T-cell (primary cell): ENCODE results near the gene SCTR. TPM values are rescaled to one million over a fixed set of nuclear protein-coding genes. Genes with fewer than 3 reads are reported as not detected.

Experiments used
- ATAC-seq, 4 experiments: fragments of 200-7000 bp in 3 of 4; fragments of 150-1000 bp in 1 of 4; cut with Tn5 transposase; replicated peaks in 1 of 4; 1 replicate in 3 of 4; 2 replicates in 1 of 4; pipeline ENCODE4 v1.10.0; 2021; ENCODE audit warnings: moderate library complexity in 3 of 4, mild to moderate bottlenecking in 2 of 4, moderate number of reproducible peaks in 1 of 4
- CTCF ChIA-PET, 2 donors: fragments of 300-600 bp; sonication (Branson Sonifier 250); formaldehyde crosslinking; loops; one replicate each; lab custom pipeline; 2022; ENCODE audit warnings: antibody characterized with exemption in 2 of 2; lab: Charles Lee
- POLR2A ChIA-PET, 2 donors: fragments of 300-600 bp; sonication (Branson Sonifier 250); formaldehyde crosslinking; loops; one replicate each; lab custom pipeline; 2022; ENCODE audit warnings: antibody characterized with exemption in 2 of 2; lab: Charles Lee
- DNase-seq, 35 experiments: peaks; one replicate each; pipeline versions ENCODE4 v3.0.0 to v3.0.0-alpha.2; 2013 to 2023
- H3K27ac ChIP-seq: one replicate; pipeline ENCODE4 v1.5.1; 2013; ENCODE audit warnings: low read length
- H3K27me3 ChIP-seq, 2 experiments: replicated peaks in 1 of 2; 1 replicate in 1 of 2; 2 replicates in 1 of 2; pipeline versions ENCODE4 v1.6.1 to v1.7.0; 2013; ENCODE audit warnings: low read length in 1 of 2, mixed read lengths in 1 of 2; ENCODE audit not compliant: control insufficient read depth in 2 of 2, insufficient read depth in 2 of 2; ENCODE audit errors: extremely low read depth in 1 of 2
- H3K36me3 ChIP-seq, 2 donors: 1 replicate in 1 of 2; 2 replicates in 1 of 2; pipeline versions ENCODE4 v1.6.1 to v1.7.0; 2013; ENCODE audit warnings: low read length in 1 of 2; ENCODE audit not compliant: control insufficient read depth in 2 of 2, insufficient read depth in 1 of 2; ENCODE audit errors: extremely low read depth in 1 of 2
- H3K4me1 ChIP-seq, 2 experiments: 1 replicate in 1 of 2; 2 replicates in 1 of 2; pipeline versions ENCODE4 v1.6.1 to v1.7.0; 2013; ENCODE audit warnings: low read length in 2 of 2, mixed read lengths in 1 of 2; ENCODE audit not compliant: insufficient read depth in 2 of 2, control insufficient read depth in 1 of 2; ENCODE audit errors: extremely low read depth in 1 of 2
- H3K4me3 ChIP-seq, 2 donors: 1 replicate in 1 of 2; 2 replicates in 1 of 2; pipeline versions ENCODE4 v1.5.1 to v1.7.0; 2013; ENCODE audit warnings: mild to moderate bottlenecking in 2 of 2, low read length in 1 of 2, moderate library complexity in 1 of 2; ENCODE audit not compliant: control insufficient read depth in 1 of 2; ENCODE audit errors: extremely low read depth in 1 of 2
- H3K9me3 ChIP-seq: 2 replicates; pipeline ENCODE4 v1.7.0; 2013
- H3K27ac Mint-ChIP-seq, 2 donors: one replicate each; pipeline ENCODE4 v1.8.0; 2020 to 2021; ENCODE audit warnings: mild to moderate bottlenecking in 2 of 2, mixed read lengths in 2 of 2
- H3K27me3 Mint-ChIP-seq, 2 donors: one replicate each; pipeline ENCODE4 v1.8.0; 2021 to 2022; ENCODE audit warnings: mixed read lengths in 2 of 2
- H3K36me3 Mint-ChIP-seq: one replicate; pipeline ENCODE4 v1.8.0; 2021; ENCODE audit warnings: mixed read lengths
- H3K4me1 Mint-ChIP-seq, 3 donors: one replicate each; pipeline ENCODE4 v1.8.0; 2020 to 2022; ENCODE audit warnings: mixed read lengths in 3 of 3, mild to moderate bottlenecking in 1 of 3
- H3K4me3 Mint-ChIP-seq, 3 donors: one replicate each; pipeline ENCODE4 v1.8.0; 2020 to 2022; ENCODE audit warnings: mild to moderate bottlenecking in 3 of 3, mixed read lengths in 3 of 3, moderate library complexity in 3 of 3
- H3K9me3 Mint-ChIP-seq, 3 donors: one replicate each; pipeline ENCODE4 v1.8.0; 2020 to 2022; ENCODE audit warnings: mixed read lengths in 3 of 3
- WGBS: methylation state at CpG from one replicate; pipeline ENCODE4 v1.1.5; 2013; ENCODE audit warnings: missing lambda C conversion rate; ENCODE audit not compliant: insufficient coverage; 5-methylcytosine and 5-hydroxymethylcytosine counted together
- total RNA-seq, 35 experiments: library from RNA in 6 of 35; stranded (reverse) in 6 of 35; fragments of 120-200 nt in 1 of 35; gene quantifications; one replicate each; pipeline versions ENCODE4 v1.2.1 to v1.2.4 and lab custom pipeline; 2013 to 2026

Gene SCTR
- total RNA-seq, 5 donors from 2014 or later (not counting 1 experiment from before 2014, with no cell fraction given), result not detected

DNA sequence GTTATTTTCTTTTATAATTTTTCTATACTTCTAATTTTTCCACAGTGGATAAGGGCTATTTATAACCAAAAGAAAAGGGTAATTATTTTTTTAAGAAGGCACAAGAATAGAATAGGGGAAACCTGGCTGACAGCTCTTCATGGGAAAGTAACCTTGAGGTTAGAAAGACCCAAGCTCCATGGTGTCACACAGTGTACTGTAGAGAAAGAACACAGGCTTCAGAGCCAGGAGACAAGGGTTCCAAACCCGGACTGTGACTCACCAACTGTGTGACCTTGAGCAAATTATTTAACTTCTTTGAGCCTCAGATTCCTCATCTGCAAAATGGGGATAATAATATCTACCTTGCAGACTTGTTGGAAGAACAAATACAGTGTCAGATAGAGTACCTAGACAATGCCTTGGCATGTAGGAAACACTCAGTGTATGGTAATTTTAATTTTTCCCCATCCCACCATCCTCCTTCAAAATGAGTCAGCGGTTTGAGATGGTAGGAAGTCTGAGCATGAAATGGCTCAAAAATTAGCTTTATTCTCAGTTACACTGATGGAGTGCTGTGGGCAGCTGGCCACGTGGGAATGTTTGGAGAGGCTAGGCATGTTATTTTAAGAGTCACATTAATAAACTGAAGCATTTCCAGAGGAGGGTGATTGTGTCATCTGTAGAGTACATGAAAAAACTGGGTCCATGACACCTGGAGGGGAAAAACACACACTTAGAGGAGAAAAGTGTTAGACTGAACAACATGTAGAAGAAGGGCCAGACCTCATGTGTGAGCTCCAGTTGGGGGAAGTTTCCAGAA, 55.9 kb downstream of the SCTR start:
- Histone ChIP-seq H3K4me3 (no peak overlapping the region), H3K36me3 (no peaks in the 10 kb centered on the region), H3K9me3 (no peaks in the 10 kb centered on the region), H3K27me3 (peaks cover 0 to 2% of the 10 kb centered on the region in 2 experiments), H3K4me1 (no peaks in the 10 kb centered on the region), H3K27ac (no peak overlapping the region)
- H3K27ac Mint-ChIP-seq, result no peak overlapping the region
- ChIA-PET CTCF (interaction anchor here in 1 of 2 donors (0.6 kb wide), 1 partner anchor 8 kb away, joined by 3 read pairs; no protein-coding TSS in a partner anchor), POLR2A (no interaction called here)
- DNase-seq (no peak), ATAC-seq (no peak)
- no peaks in the 10 kb centered on the region for H3K36me3 Mint-ChIP-seq
- WGBS, result 50% methylated on average over 1 of the region's 3 CpGs
- no peak overlapping the region for H3K4me3 Mint-ChIP-seq
- peaks cover 4 to 7% of the 10 kb centered on the region in 2 donors for H3K27me3 Mint-ChIP-seq
- H3K4me1 Mint-ChIP-seq, result no peaks in the 10 kb centered on the region
- H3K9me3 Mint-ChIP-seq, result no peaks in the 10 kb centered on the region

DNA sequence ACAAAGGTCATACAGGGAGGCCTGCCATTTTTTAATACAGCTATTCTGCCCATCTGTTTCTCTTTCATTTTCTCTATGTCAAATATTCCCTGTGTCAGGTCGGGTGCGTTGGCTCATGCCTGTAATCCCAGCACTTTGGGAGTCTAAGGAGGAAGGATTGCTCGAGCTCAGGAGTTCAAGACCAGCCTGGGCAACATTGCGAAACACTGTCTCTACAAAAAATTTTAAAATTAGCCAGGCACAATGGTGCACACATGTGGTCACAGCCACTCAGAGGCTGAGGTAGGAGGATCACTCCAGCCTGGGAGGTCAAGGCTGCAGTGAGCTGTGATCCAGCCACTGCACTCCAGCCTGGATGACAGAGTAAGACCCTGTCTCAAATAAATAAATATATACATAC, 57.9 kb downstream of the SCTR start:
- ATAC-seq, result no peak
- CTCF ChIA-PET, result interaction anchor here in 1 of 2 donors (1.0 kb wide), 1 partner anchor 586 kb away, joined by 4 read pairs; no protein-coding TSS in a partner anchor

DNA sequence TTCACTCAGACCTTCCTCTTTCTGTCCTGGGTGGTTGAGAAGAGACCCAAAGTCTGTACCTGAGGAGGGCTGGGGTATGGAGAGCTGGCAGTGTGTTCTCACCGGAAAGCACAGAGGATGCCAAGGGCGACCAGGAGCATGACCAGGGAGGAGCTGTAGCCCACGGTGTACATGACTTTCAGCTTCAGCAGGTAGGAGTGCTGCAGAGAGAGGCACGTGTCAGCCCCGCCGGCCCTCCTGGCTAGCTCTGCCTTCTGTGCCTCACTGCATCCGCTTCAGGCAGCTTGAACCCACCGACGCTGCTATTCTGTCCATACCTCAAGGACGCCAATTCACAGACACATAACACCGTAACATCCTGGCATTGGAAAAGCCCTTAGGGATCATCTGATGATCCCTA, 58.6 kb downstream of the SCTR start:
- 91% methylated on average over 10 of the region's 11 CpGs for WGBS

More for the DNA sequence above, 57.9 kb downstream of the SCTR start:
- no peaks in the 10 kb centered on the region for H3K4me1 Mint-ChIP-seq
- Histone ChIP-seq H3K36me3 (no peaks in the 10 kb centered on the region), H3K4me1 (no peaks in the 10 kb centered on the region), H3K27ac (no peak overlapping the region), H3K9me3 (no peaks in the 10 kb centered on the region), H3K27me3 (peaks cover 0 to 2% of the 10 kb centered on the region in 2 experiments), H3K4me3 (no peak overlapping the region)
- 52% methylated on average over 2 of the region's 4 CpGs for WGBS
- no peak for DNase-seq
- no peak overlapping the region for H3K4me3 Mint-ChIP-seq
- peaks cover 4 to 7% of the 10 kb centered on the region in 2 donors for H3K27me3 Mint-ChIP-seq
- H3K9me3 Mint-ChIP-seq, result no peaks in the 10 kb centered on the region
- POLR2A ChIA-PET, result no interaction called here
- no peaks in the 10 kb centered on the region for H3K36me3 Mint-ChIP-seq
- no peak overlapping the region for H3K27ac Mint-ChIP-seq

DNA sequence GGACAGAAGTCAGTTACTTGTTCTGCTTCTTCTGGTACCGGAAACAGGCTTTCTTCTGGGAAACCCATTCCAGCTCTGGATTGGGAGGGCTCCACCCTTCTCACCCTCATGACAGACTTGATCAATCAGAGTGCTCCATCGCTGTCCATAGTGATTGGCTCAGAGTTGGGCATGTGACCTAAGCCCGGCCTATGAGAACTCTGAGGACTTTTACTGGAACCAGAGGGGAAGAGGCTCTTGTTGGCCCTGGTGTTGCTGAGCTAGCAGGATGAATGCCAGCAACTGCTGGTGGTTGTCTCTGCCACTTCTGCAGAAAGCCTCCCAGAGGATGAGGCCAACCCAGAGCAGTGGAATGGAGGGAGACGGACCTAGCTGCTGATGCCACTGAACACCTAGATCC, 59.3 kb downstream of the SCTR start:
- CTCF ChIA-PET, result no interaction called here

More for the DNA sequence above, 58.6 kb downstream of the SCTR start:
- Histone ChIP-seq H3K36me3 (no peaks in the 10 kb centered on the region), H3K9me3 (no peaks in the 10 kb centered on the region), H3K27ac (no peak overlapping the region), H3K27me3 (peaks cover 0 to 2% of the 10 kb centered on the region in 2 experiments), H3K4me3 (no peak overlapping the region), H3K4me1 (no peaks in the 10 kb centered on the region)
- Mint-ChIP-seq H3K9me3 (no peaks in the 10 kb centered on the region), H3K4me3 (no peak overlapping the region), H3K4me1 (no peaks in the 10 kb centered on the region), H3K36me3 (no peaks in the 10 kb centered on the region), H3K27ac (no peak overlapping the region), H3K27me3 (peaks cover 4 to 7% of the 10 kb centered on the region in 2 donors)
- ATAC-seq (no peak), DNase-seq (no peak)
- CTCF ChIA-PET, result interaction anchor here in 1 of 2 donors (1.0 kb wide), 1 partner anchor 585 kb away, joined by 4 read pairs; no protein-coding TSS in a partner anchor
- POLR2A ChIA-PET, result no interaction called here

DNA sequence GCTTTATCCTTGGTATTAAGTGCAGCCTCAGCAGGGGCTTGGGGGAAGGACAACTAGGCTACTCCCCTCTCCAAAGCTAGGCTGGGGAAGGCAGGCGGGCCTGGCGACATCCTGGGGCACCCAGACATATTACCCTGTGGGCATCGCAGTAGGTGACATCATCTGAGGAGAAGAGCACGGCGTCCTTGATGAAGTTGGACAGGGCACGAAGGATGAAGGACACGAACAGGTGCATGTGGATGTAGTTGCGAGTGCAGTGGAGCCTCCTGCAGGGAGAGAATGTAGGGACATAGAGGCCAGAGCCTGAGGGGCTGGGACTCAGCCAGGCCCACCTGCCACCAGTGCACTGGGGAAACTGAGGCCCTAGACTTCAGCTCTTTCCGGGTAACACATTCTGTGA, 60.3 kb downstream of the SCTR start:
- Histone ChIP-seq H3K36me3 (no peaks in the 10 kb centered on the region), H3K27ac (no peak overlapping the region), H3K9me3 (no peaks in the 10 kb centered on the region), H3K4me3 (no peak overlapping the region), H3K4me1 (no peaks in the 10 kb centered on the region), H3K27me3 (no peaks in the 10 kb centered on the region)
- ATAC-seq, result no peak
- H3K4me3 Mint-ChIP-seq, result no peak overlapping the region
- H3K36me3 Mint-ChIP-seq, result no peaks in the 10 kb centered on the region
- 94% methylated on average over 9 of the region's 9 CpGs for WGBS
- H3K9me3 Mint-ChIP-seq, result no peaks in the 10 kb centered on the region
- ChIA-PET POLR2A (no interaction called here), CTCF (no interaction called here)
- H3K27me3 Mint-ChIP-seq, result peaks cover 4 to 7% of the 10 kb centered on the region in 2 donors
- DNase-seq, result no peak
- no peaks in the 10 kb centered on the region for H3K4me1 Mint-ChIP-seq
- H3K27ac Mint-ChIP-seq, result no peak overlapping the region

More for the DNA sequence above, 59.3 kb downstream of the SCTR start:
- POLR2A ChIA-PET, result no interaction called here
- DNase-seq, result no peak
- Mint-ChIP-seq H3K4me3 (no peak overlapping the region), H3K4me1 (no peaks in the 10 kb centered on the region), H3K9me3 (no peaks in the 10 kb centered on the region), H3K27ac (no peak overlapping the region), H3K27me3 (peaks cover 4 to 7% of the 10 kb centered on the region in 2 donors), H3K36me3 (no peaks in the 10 kb centered on the region)
- no peaks in the 10 kb centered on the region for H3K9me3 ChIP-seq
- H3K36me3 ChIP-seq, result no peaks in the 10 kb centered on the region
- peaks cover 0 to 2% of the 10 kb centered on the region in 2 experiments for H3K27me3 ChIP-seq
- no peaks in the 10 kb centered on the region for H3K4me1 ChIP-seq
- no peak for ATAC-seq
- no peak overlapping the region for H3K27ac ChIP-seq
- no peak overlapping the region for H3K4me3 ChIP-seq
- 79% methylated on average over 4 of the region's 4 CpGs for WGBS

DNA sequence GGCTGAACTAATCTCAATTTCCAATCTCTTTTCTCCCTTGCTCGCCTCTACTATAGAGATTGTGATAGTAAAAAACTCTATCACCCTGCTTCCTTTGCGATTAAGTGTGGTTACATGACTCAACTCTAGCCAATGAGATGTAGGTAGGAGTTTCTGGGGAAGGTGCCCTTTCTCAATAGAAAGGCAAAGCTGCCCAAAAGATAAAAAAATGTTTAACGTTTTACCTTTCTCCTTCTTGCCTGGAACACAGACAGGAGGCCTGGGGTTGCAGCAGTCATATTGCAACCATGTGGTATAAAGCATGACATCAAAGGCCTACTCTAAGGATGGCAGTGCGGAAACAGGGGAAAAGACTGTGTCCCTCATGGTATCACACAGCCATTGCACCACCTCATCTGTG, 61.1 kb downstream of the SCTR start:
- DNase-seq (no peak), ATAC-seq (no peak)
- Mint-ChIP-seq H3K27ac (no peak overlapping the region), H3K9me3 (no peaks in the 10 kb centered on the region), H3K36me3 (no peaks in the 10 kb centered on the region), H3K4me1 (no peaks in the 10 kb centered on the region), H3K4me3 (no peak overlapping the region), H3K27me3 (peaks cover 0 to 6% of the 10 kb centered on the region in 2 donors)
- Histone ChIP-seq H3K4me3 (no peak overlapping the region), H3K4me1 (no peaks in the 10 kb centered on the region), H3K27ac (no peak overlapping the region), H3K9me3 (no peaks in the 10 kb centered on the region), H3K27me3 (no peaks in the 10 kb centered on the region), H3K36me3 (no peaks in the 10 kb centered on the region)
- CTCF ChIA-PET, result no interaction called here
- 67% methylated on average over 1 of the region's 4 CpGs for WGBS
- POLR2A ChIA-PET, result no interaction called here
